ENCODE results near the gene GRM1.

Gene GRM1

GRCh38 chr6:146028851-146029572 lies at the start of gene GRM1:
GRM1 (plus strand) TSS chr6:146029062; CDS start chr6:146029518, 456 bp downstream.
- H3K9me3 Mint-ChIP-seq (ENCODE audit: low read depth) = no peaks in the 10 kb centered on the region
- H3K4me1 Mint-ChIP-seq (ENCODE audit: low read depth) = peaks cover 5% of the 10 kb centered on the region
- no peaks in the 10 kb centered on the region for H3K36me3 Mint-ChIP-seq
- peak within 1 kb of the TSS; percentile 30 for H3K4me3 Mint-ChIP-seq
- peaks cover 41% of the 10 kb centered on the region for H3K27me3 Mint-ChIP-seq
- H3K27ac Mint-ChIP-seq = no peak within 1 kb of the TSS

- no peak overlapping the region for H3K27ac Mint-ChIP-seq
These were observed 19.5 kb upstream of the GRM1 start for GRCh38 chr6:146009338-146009737.

GRCh38 chr6:146014233-146014632 lies 14.6 kb upstream of the GRM1 start:
- H3K27me3 Mint-ChIP-seq = peaks cover 14% of the 10 kb centered on the region
- no peaks in the 10 kb centered on the region for H3K4me1 Mint-ChIP-seq (ENCODE audit: low read depth)
- no peaks in the 10 kb centered on the region for H3K36me3 Mint-ChIP-seq
- no peak overlapping the region for H3K27ac Mint-ChIP-seq
- H3K4me3 Mint-ChIP-seq = no peak overlapping the region
- peaks cover 22% of the 10 kb centered on the region for H3K9me3 Mint-ChIP-seq (ENCODE audit: low read depth)

More at GRCh38 chr6:146009338-146009737, 19.5 kb upstream of the GRM1 start:
- no peak overlapping the region for H3K4me3 Mint-ChIP-seq
- peaks cover 4% of the 10 kb centered on the region for H3K27me3 Mint-ChIP-seq
- H3K36me3 Mint-ChIP-seq = no peaks in the 10 kb centered on the region
- H3K9me3 Mint-ChIP-seq (ENCODE audit: low read depth) = peaks cover 21% of the 10 kb centered on the region
- no peaks in the 10 kb centered on the region for H3K4me1 Mint-ChIP-seq (ENCODE audit: low read depth)

- H3K4me3 Mint-ChIP-seq = no peak overlapping the region
- H3K36me3 Mint-ChIP-seq = no peaks in the 10 kb centered on the region
- H3K27ac Mint-ChIP-seq = no peak overlapping the region
- no peaks in the 10 kb centered on the region for H3K4me1 Mint-ChIP-seq (ENCODE audit: low read depth)
- peaks cover 17% of the 10 kb centered on the region for H3K27me3 Mint-ChIP-seq
- H3K9me3 Mint-ChIP-seq (ENCODE audit: low read depth) = peaks cover 3% of the 10 kb centered on the region
These were observed 11.2 kb upstream of the GRM1 start for GRCh38 chr6:146017672-146018071.

- Mint-ChIP-seq H3K4me3 (no peak overlapping the region), H3K4me1 (ENCODE audit: low read depth) (peaks cover 5% of the 10 kb centered on the region), H3K9me3 (ENCODE audit: low read depth) (no peaks in the 10 kb centered on the region), H3K27ac (no peak overlapping the region), H3K27me3 (peaks cover 39% of the 10 kb centered on the region), H3K36me3 (no peaks in the 10 kb centered on the region)
These were observed 2.0 kb upstream of the GRM1 start for GRCh38 chr6:146026873-146027272.

- Mint-ChIP-seq H3K27me3 (peaks cover 39% of the 10 kb centered on the region), H3K4me1 (ENCODE audit: low read depth) (peaks cover 5% of the 10 kb centered on the region), H3K4me3 (no peak overlapping the region), H3K27ac (no peak overlapping the region), H3K36me3 (no peaks in the 10 kb centered on the region), H3K9me3 (ENCODE audit: low read depth) (no peaks in the 10 kb centered on the region)
These were observed 1.1 kb upstream of the GRM1 start for GRCh38 chr6:146027586-146028251.

- H3K36me3 Mint-ChIP-seq = no peaks in the 10 kb centered on the region
- H3K9me3 Mint-ChIP-seq (ENCODE audit: low read depth) = no peaks in the 10 kb centered on the region
- H3K4me3 Mint-ChIP-seq = peak overlapping the region; percentile 30
- H3K27ac Mint-ChIP-seq = no peak overlapping the region
- peaks cover 39% of the 10 kb centered on the region for H3K27me3 Mint-ChIP-seq
- H3K4me1 Mint-ChIP-seq (ENCODE audit: low read depth) = peaks cover 5% of the 10 kb centered on the region
These were observed 538 bp upstream of the GRM1 start for GRCh38 chr6:146028252-146028795.

- no peaks in the 10 kb centered on the region for H3K36me3 Mint-ChIP-seq
- H3K27me3 Mint-ChIP-seq = peaks cover 41% of the 10 kb centered on the region
- no peak overlapping the region for H3K4me3 Mint-ChIP-seq
- no peaks in the 10 kb centered on the region for H3K9me3 Mint-ChIP-seq (ENCODE audit: low read depth)
- no peak overlapping the region for H3K27ac Mint-ChIP-seq
- H3K4me1 Mint-ChIP-seq (ENCODE audit: low read depth) = peaks cover 5% of the 10 kb centered on the region
These were observed 817 bp downstream of the GRM1 start for GRCh38 chr6:146029573-146030184.

GRCh38 chr6:146032387-146032786 lies 3.5 kb downstream of the GRM1 start:
- Mint-ChIP-seq H3K4me1 (ENCODE audit: low read depth) (peaks cover 5% of the 10 kb centered on the region), H3K9me3 (ENCODE audit: low read depth) (no peaks in the 10 kb centered on the region), H3K27ac (no peak overlapping the region), H3K27me3 (peaks cover 25% of the 10 kb centered on the region), H3K4me3 (no peak overlapping the region), H3K36me3 (no peaks in the 10 kb centered on the region)

- no peak overlapping the region for H3K4me3 Mint-ChIP-seq
- H3K36me3 Mint-ChIP-seq = peaks cover 2% of the 10 kb centered on the region
- peaks cover 8% of the 10 kb centered on the region for H3K27me3 Mint-ChIP-seq
- no peak overlapping the region for H3K27ac Mint-ChIP-seq
- H3K4me1 Mint-ChIP-seq (ENCODE audit: low read depth) = no peaks in the 10 kb centered on the region
- peaks cover 35% of the 10 kb centered on the region for H3K9me3 Mint-ChIP-seq (ENCODE audit: low read depth)
These were observed 11.5 kb downstream of the GRM1 start for GRCh38 chr6:146040360-146040759.

- no peak overlapping the region for H3K27ac Mint-ChIP-seq
- H3K4me1 Mint-ChIP-seq (ENCODE audit: low read depth) = no peaks in the 10 kb centered on the region
- H3K36me3 Mint-ChIP-seq = peaks cover 2% of the 10 kb centered on the region
- no peak overlapping the region for H3K4me3 Mint-ChIP-seq
- H3K27me3 Mint-ChIP-seq = peaks cover 10% of the 10 kb centered on the region
- H3K9me3 Mint-ChIP-seq (ENCODE audit: low read depth) = peaks cover 35% of the 10 kb centered on the region
These were observed 12.4 kb downstream of the GRM1 start for GRCh38 chr6:146041282-146041681.

GRCh38 chr6:146047371-146047770 lies 18.5 kb downstream of the GRM1 start:
- Mint-ChIP-seq H3K9me3 (ENCODE audit: low read depth) (peaks cover 2% of the 10 kb centered on the region), H3K36me3 (no peaks in the 10 kb centered on the region), H3K4me1 (ENCODE audit: low read depth) (no peaks in the 10 kb centered on the region), H3K27ac (no peak overlapping the region), H3K27me3 (peaks cover 3% of the 10 kb centered on the region), H3K4me3 (no peak overlapping the region)

GRCh38 chr6:146050168-146050567 lies 21.3 kb downstream of the GRM1 start:
- H3K36me3 Mint-ChIP-seq = no peaks in the 10 kb centered on the region
- no peak overlapping the region for H3K27ac Mint-ChIP-seq
- H3K4me1 Mint-ChIP-seq (ENCODE audit: low read depth) = no peaks in the 10 kb centered on the region
- H3K27me3 Mint-ChIP-seq = peaks cover 4% of the 10 kb centered on the region
- no peak overlapping the region for H3K4me3 Mint-ChIP-seq
- H3K9me3 Mint-ChIP-seq (ENCODE audit: low read depth) = no peaks in the 10 kb centered on the region

GRCh38 chr6:146056506-146056905 lies 27.6 kb downstream of the GRM1 start:
- Mint-ChIP-seq H3K9me3 (ENCODE audit: low read depth) (no peaks in the 10 kb centered on the region), H3K4me3 (no peak overlapping the region), H3K27me3 (peaks cover 3% of the 10 kb centered on the region), H3K4me1 (ENCODE audit: low read depth) (no peaks in the 10 kb centered on the region), H3K36me3 (no peaks in the 10 kb centered on the region), H3K27ac (no peak overlapping the region)

GRCh38 chr6:146065690-146066089 lies 36.8 kb downstream of the GRM1 start:
- Mint-ChIP-seq H3K9me3 (ENCODE audit: low read depth) (no peaks in the 10 kb centered on the region), H3K27ac (no peak overlapping the region)

More at GRCh38 chr6:146065690-146066089, 36.8 kb downstream of the GRM1 start:
- Mint-ChIP-seq H3K36me3 (no peaks in the 10 kb centered on the region), H3K27me3 (peaks cover 3% of the 10 kb centered on the region), H3K4me3 (no peak overlapping the region), H3K4me1 (ENCODE audit: low read depth) (no peaks in the 10 kb centered on the region)

Measured in activated naive CD8-positive, alpha-beta T cell (primary cell).